Dermis blood vessel endothelial cell (primary cell): ENCODE measurements around the gene POLR2J. TPM values are rescaled to one million over a fixed set of nuclear protein-coding genes. Genes with fewer than 3 reads are reported as not detected.

ENCODE experiments used
- DNase-seq: peaks from one replicate; pipeline ENCODE4 v3.0.0; 2010
- total RNA-seq: library from RNA; depleted of rRNA; stranded (reverse); fragments of >200 nt; gene quantifications from 2 replicates; pipeline ENCODE4 v1.2.3, GENCODE V29; 2014

POLR2J gene
- total RNA-seq, 1 donor from 2014 or later: 19.9 TPM

GRCh38 chr7:102436118-102436517 is 42.6 kb downstream of the POLR2J start:
- no peak for DNase-seq

DNA sequence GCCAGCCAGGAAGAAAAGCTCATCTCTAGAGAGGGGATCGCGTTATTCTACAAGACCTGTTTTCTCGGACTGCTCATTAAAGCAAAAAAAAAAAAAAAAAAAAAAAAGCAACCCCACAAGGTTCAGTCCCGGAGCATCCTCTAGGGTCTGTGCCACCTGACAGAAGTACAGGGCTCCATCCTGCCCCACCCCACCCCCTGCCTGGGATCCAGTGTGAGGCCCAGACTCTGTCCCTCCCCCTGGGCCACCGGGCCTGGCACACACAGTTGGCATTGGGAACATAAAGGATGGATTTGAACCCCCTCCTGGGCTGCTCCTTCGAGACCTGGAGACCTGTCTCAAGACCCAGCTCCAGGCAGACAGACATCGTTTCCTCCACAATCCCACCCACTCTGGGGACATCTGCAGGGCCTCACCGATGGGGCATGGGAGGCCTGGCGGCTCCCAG is 44.7 kb downstream of the POLR2J start:
- DNase-seq: no peak

DNA sequence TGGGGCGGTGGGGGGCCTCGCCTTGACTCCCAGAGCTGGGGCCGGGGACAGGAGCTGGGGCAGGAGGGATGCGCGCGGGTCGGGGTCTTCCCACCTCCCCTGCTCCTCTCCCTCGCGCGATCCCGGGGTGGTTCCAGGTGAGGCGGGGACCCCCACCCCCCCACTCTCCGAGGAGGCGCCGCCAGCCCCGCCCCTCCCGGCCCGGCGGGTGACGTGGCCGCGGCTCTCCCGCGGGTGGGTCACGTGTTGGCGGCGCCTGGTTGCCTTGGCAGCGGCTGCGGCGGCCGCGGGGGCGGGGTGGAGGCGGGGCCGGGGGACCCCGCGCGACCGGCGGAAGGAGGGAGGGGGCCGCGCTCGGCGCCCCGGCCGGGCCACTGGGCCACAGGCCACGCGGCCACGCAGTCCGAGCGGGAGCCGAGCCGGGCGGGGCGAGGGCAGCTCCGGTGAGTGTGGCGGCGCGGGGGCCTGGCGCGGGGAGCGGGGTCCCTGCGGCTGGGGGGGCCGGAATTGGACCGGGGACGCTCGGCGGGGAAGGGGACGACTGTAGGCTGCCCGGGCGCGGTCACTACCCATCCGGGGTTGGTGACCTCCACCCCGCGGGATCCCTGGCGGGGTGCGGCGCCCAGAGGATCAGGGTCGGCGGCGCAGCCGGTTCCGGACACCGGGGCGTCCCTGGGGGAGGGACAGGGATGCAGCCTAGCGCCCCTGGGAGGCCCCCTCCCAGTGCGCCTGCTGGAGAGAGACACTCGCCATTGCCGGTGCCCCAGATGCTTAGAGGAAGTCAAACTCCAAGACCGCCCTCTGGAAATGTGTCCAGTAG is 45.3 kb downstream of the POLR2J start, which contains the start of gene ORAI2:
Gene ORAI2 (plus strand): TSS at position 357 of the 820 bp plus-strand sequence. CDS start 5,382 bp downstream, outside the sequence.
- peak; percentile 78 for DNase-seq

GRCh38 chr7:102432442-102433218 is 46.1 kb downstream of the POLR2J start:
- no peak for DNase-seq

DNA sequence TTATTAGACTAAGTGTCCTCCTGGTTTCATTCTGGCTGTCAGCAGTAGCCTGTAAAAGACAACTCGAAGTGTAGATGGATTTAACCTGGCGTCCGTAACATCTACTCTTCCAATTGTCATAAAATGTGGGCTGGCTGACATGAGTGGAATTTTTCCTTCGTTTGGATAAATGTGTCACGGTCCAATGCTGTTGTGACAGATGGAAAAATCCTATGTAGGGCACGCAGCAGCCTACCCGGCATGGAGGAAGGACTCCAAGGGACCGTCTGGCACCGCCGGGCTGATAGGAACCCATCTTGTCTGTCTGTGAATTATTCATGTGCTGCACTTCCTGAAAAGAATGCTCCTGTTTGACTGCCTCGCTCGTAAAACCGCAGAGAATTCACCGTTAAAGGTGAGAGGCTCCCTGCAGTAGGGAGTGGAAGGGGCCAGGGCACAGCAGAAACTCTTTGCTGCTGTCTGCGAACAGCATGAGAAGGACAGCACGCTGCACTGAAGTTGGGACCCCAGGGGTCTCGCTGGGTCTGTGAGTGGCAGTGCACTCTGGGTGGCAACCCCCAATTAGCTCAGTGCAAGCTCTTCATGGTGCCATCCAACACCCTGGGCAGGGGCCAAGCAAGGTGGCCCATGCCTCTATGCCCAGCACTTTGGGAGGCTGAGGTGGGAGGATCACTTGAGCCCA is 47.0 kb downstream of the POLR2J start:
- DNase-seq: no peak

DNA sequence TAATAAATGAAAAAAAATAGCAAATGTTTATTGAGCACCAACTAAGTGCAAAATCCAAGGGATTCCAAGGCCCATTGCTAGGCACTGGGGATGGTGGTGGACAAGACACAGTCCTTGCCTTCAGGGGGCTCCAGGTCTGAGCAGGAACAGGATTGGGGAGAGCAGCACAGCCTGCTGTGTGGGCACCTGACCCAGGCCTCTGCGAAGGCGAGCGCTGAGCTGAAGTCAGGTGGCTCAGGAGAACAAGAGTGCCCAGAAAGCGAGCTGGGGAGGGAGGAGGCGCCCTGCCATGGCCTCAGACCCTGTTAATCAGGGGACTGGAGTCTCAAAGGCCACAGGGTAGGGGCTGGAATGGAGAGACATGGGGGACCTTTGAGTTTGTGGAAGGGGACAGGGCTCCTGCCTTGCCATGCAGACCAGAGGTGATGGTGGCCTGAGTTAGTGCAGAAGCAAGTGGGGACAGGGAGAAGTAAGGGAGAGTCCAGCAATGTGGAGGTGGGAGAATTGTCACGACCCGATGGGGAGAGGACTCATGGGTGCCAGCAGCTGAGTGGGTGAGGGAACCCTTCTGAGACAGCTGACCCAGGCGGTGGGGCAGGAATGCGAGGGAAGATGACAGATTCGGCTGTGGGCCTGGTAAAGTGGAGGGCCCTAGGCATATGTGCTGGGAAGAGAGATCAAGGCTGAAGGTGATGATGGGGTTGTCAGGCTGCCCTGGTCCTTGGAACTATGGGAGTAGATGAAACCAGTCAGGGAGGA is 49.4 kb downstream of the POLR2J start:
- no peak for DNase-seq

DNA sequence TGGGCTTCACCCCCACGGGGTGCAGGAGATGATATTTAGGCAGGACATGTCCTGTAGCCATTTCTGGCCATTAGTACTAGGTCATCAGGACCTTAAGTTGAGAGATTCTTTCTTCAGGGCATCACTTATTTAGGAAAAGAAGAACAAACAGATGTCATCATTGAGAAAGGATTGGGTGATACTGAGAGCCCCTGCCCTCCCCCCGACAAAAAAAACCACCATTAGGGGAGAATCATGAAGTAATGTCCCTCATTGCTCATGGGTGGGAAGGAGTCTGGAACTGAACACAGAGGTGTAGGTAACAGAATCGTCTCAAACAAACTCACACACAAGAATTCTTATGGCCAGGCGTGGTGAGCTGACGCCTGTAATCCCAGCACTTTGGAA is 51.7 kb downstream of the POLR2J start:
- DNase-seq: no peak

GRCh38 chr7:102426268-102427018 is 52.3 kb downstream of the POLR2J start:
- DNase-seq: no peak

- DNase-seq: no peak
Observed at GRCh38 chr7:102425639-102426267, 53.0 kb downstream of the POLR2J start.

DNA sequence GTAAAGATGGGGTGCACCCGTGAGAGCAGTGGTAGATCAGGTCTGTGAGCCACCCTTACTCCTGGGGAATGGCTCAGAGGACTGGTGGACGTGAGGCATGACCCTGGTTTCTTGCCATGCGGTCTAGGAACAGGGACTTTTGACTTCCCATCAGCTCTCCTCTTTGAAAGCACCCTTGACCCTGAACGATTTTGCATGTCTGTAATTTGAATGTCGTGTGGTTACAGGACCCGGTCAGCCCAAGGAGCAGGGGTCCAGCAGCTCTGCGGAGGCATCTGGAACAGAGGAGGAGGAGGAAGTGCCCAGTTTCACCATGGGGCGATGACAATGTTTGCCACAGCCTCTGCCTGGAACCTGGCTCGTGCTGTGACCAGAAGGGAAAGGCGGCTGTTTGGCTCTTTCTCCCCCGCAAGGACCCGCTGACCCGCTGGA is 53.9 kb downstream of the POLR2J start:
- DNase-seq: no peak

GRCh38 chr7:102424129-102424551 is 54.6 kb downstream of the POLR2J start:
- DNase-seq: no peak

Other genes with a start within 250 kb of the POLR2J start
- 2.5 and 4.4 TPM in 2 replicates for gene SH2B2, start 192.1 kb downstream of the POLR2J start, total RNA-seq
- not detected in 2 replicates for gene SPDYE6, start 122.5 kb downstream of the POLR2J start, total RNA-seq
- 15.9 and 18.0 TPM in 2 replicates for gene PRKRIP1, start 82.6 kb downstream of the POLR2J start, total RNA-seq
- 94.3 and 147 TPM in 2 replicates for gene ORAI2, start 45.3 kb downstream of the POLR2J start, total RNA-seq
- 11.6 and 25.5 TPM in 2 replicates for gene ALKBH4, start 14.1 kb downstream of the POLR2J start, total RNA-seq
- gene LRWD1, start 13.9 kb downstream of the POLR2J start, total RNA-seq: 21.6 and 28.8 TPM in 2 replicates
- gene RASA4B, start 38.9 kb upstream of the POLR2J start, total RNA-seq: 10.1 and 13.1 TPM in 2 replicates
- gene UPK3BL2, start 64.8 kb upstream of the POLR2J start, total RNA-seq: 2.3 and 2.7 TPM in 2 replicates
- gene SPDYE2, start 72.3 kb upstream of the POLR2J start, total RNA-seq: not detected in 2 replicates
- gene POLR2J3, start 93.7 kb upstream of the POLR2J start, total RNA-seq: 25.5 and 36.4 TPM in 2 replicates
- gene RASA4, start 137.8 kb upstream of the POLR2J start, total RNA-seq: 30.4 and 38.3 TPM in 2 replicates
- 10.1 and 12.6 TPM in 2 replicates for gene UPK3BL1, start 163.9 kb upstream of the POLR2J start, total RNA-seq
- not detected in 2 replicates for gene SPDYE2B, start 171.4 kb upstream of the POLR2J start, total RNA-seq
- 2.5 and 5.4 TPM in 2 replicates for gene POLR2J2, start 192.7 kb upstream of the POLR2J start, total RNA-seq